Activated B cell treated with CpG ODN at 0.5 μM for 24 hours (primary cell): ENCODE measurements around the gene SUCO. TPM values are rescaled to one million over a fixed set of nuclear protein-coding genes. Genes with fewer than 3 reads are reported as not detected.
"Not testable (repeated sequence)": the region's sequence is repeated elsewhere in the genome, so short reads cannot be mapped to it uniquely, and the experiment has no call there.

ENCODE experiments used
- ATAC-seq: fragments of 200-7000 bp; cut with Tn5 transposase; one replicate; pipeline ENCODE4 v1.10.0; 2021; ENCODE audit warnings: low read depth, mild to moderate bottlenecking, moderate library complexity
- CTCF ChIA-PET: fragments of 350-600 bp; sonication (Branson Sonifier 250); formaldehyde crosslinking; loops from one replicate; lab custom pipeline; 2021; ENCODE audit warnings: antibody characterized with exemption; lab: Charles Lee
- POLR2A ChIA-PET: fragments of 350-600 bp; sonication (Branson Sonifier 250); formaldehyde crosslinking; loops from one replicate; lab custom pipeline; 2021; ENCODE audit warnings: antibody characterized with exemption; lab: Charles Lee
- DNase-seq: peaks from one replicate; pipeline ENCODE4 v3.0.0; 2022
- H3K27ac Mint-ChIP-seq: one replicate; pipeline ENCODE4 v1.8.0; 2020; ENCODE audit warnings: mixed read lengths
- H3K27me3 Mint-ChIP-seq: one replicate; pipeline ENCODE4 v1.8.0; 2021; ENCODE audit warnings: mixed read lengths
- H3K36me3 Mint-ChIP-seq: one replicate; pipeline ENCODE4 v1.8.0; 2021; ENCODE audit warnings: low read depth, mixed read lengths
- H3K4me1 Mint-ChIP-seq: one replicate; pipeline ENCODE4 v1.8.0; 2021; ENCODE audit warnings: mixed read lengths
- H3K4me3 Mint-ChIP-seq: one replicate; pipeline ENCODE4 v1.8.0; 2020; ENCODE audit warnings: mild to moderate bottlenecking, mixed read lengths
- H3K9me3 Mint-ChIP-seq: one replicate; pipeline ENCODE4 v1.8.0; 2020; ENCODE audit warnings: mixed read lengths
- intact Hi-C: fragments of 100-400 bp; cut with micrococcal nuclease; formaldehyde crosslinking; loops from one replicate; pipeline ENCODE4 v1.15.1; 2024
- total RNA-seq: library from RNA; stranded (reverse); gene quantifications from 2 replicates; pipeline ENCODE4 v1.2.3, GENCODE V29; 2022
- TF ChIP-seq, protein P1 (sequence below): fragments of 200-600 bp; IDR thresholded peaks from one replicate; pipeline ENCODE4 v1.8.0; 2022; ENCODE audit warnings: antibody characterized with exemption, mild to moderate bottlenecking

The SUCO gene
- total RNA-seq, 1 donor from 2014 or later, result 47.1 TPM

DNA sequence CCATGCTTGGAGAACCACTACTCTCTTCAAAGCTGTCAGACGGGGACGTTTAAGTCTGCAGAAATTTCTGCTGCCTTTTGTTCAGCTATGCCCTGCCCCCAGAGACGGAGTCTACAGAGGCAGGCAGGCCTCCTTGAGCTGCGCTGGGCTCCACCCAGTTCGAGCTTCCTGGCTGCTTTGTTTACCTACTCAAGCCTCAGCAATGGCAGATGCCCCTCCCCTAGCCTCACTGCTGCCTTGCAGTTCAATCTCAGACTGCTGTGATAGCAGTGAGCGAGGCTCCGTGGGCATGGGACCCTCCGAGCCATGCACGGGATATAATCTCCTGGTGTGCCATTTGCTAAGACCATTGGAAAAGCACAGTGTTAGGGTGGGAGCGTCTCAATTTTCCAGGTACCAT is 63.8 kb downstream of the SUCO start:
- H3K27ac Mint-ChIP-seq, H3K4me1 Mint-ChIP-seq, DNase-seq, intact Hi-C loops, POLR2A ChIA-PET, H3K4me3 Mint-ChIP-seq, H3K27me3 Mint-ChIP-seq, ATAC-seq, H3K9me3 Mint-ChIP-seq: not testable (repeated sequence)
- CTCF ChIA-PET, result interaction anchor here (0.6 kb wide), 1 partner anchor 1156 kb away, joined by 3 read pairs; no protein-coding TSS in a partner anchor
- peaks cover 84% of the 10 kb centered on the region for H3K36me3 Mint-ChIP-seq

DNA sequence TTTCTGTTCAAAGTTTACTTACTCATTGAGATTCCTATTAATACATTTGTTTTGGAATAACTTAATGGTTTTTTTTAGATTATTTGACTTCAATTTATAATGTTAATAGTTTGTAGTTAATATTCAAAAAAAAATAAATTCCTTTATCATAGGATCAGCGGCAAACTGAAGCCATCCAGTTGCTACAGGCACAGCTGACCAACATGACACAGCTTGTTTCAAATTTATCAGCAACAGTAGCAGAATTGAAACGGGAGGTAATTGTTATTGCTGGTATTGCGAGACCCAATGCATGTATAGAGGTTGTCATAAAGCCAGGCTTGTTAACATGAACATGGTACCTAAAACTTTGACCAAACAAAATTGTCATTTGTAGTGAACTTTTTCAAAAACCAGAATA is 67.0 kb downstream of the SUCO start:
- Mint-ChIP-seq H3K27ac (no peak overlapping the region), H3K36me3 (peaks cover 74% of the 10 kb centered on the region), H3K9me3 (no peaks in the 10 kb centered on the region), H3K27me3 (no peaks in the 10 kb centered on the region), H3K4me3 (no peak overlapping the region), H3K4me1 (no peaks in the 10 kb centered on the region)
- intact Hi-C loops, result no loop called here
- no peak for ATAC-seq
- DNase-seq, result no peak
- ChIA-PET CTCF (no interaction called here), POLR2A (no interaction called here)
- TF ChIP-seq, protein P1, sequence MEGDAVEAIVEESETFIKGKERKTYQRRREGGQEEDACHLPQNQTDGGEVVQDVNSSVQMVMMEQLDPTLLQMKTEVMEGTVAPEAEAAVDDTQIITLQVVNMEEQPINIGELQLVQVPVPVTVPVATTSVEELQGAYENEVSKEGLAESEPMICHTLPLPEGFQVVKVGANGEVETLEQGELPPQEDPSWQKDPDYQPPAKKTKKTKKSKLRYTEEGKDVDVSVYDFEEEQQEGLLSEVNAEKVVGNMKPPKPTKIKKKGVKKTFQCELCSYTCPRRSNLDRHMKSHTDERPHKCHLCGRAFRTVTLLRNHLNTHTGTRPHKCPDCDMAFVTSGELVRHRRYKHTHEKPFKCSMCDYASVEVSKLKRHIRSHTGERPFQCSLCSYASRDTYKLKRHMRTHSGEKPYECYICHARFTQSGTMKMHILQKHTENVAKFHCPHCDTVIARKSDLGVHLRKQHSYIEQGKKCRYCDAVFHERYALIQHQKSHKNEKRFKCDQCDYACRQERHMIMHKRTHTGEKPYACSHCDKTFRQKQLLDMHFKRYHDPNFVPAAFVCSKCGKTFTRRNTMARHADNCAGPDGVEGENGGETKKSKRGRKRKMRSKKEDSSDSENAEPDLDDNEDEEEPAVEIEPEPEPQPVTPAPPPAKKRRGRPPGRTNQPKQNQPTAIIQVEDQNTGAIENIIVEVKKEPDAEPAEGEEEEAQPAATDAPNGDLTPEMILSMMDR, result no peak

DNA sequence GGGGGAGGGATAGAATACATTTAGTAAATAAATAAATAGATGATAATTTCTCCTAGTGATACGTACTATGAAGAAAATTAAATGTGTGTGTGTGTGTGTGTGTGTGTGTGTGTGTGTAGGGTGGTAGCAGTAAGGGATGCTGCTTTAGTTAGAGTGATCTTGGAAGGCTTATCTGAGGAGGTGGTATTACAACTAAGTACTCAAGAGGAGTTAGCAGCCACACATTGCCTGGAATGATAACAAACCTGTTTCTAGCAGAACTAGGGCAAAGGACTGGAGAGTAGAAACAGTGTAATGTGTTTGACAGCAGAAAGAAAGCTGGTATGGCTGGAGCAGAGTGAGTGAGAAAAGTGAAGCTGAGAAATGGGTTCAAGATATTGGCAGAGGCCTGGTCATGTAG is 67.7 kb downstream of the SUCO start:
- no peaks in the 10 kb centered on the region for H3K9me3 Mint-ChIP-seq
- ATAC-seq (no peak), DNase-seq (no peak)
- H3K4me3 Mint-ChIP-seq, result no peak overlapping the region
- H3K36me3 Mint-ChIP-seq, result peaks cover 70% of the 10 kb centered on the region
- ChIA-PET POLR2A (no interaction called here), CTCF (no interaction called here)
- no peaks in the 10 kb centered on the region for H3K27me3 Mint-ChIP-seq
- TF ChIP-seq, protein P1, result no peak
- H3K27ac Mint-ChIP-seq, result no peak overlapping the region
- no peaks in the 10 kb centered on the region for H3K4me1 Mint-ChIP-seq
- intact Hi-C loops, result no loop called here

DNA sequence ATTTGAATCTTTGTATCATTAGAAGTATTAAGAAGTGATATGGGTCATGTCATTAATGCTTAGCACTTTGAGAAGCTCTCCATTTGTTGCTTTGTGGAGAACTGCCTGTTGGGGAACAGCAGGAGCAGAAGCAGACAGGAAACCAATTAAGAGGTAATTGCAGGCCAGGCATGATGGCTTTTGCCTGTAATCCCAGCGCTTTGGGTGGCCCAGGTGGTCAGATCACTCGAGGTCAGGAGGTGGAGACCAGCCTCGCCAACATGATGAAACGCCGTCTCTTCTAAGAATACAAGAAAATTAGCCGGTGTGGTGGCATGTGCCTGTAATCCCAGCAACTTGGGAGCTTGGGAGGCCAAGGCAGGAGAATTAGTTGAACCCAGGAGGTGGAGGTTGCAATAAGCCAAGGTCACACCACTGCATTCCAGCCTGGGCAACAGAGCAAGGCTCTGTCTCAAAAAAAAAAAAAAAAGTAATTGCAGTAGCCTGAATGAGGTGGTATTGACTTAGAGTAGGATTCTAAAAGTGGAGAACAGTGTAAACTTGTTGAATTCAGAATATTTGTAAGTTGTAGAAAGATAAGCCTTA is 68.2 kb downstream of the SUCO start:
- H3K9me3 Mint-ChIP-seq, result no peaks in the 10 kb centered on the region
- H3K4me3 Mint-ChIP-seq, result no peak overlapping the region
- DNase-seq (no peak), ATAC-seq (no peak)
- H3K27me3 Mint-ChIP-seq, result no peaks in the 10 kb centered on the region
- peaks cover 65% of the 10 kb centered on the region for H3K36me3 Mint-ChIP-seq
- no peak overlapping the region for H3K27ac Mint-ChIP-seq
- no peaks in the 10 kb centered on the region for H3K4me1 Mint-ChIP-seq
- CTCF ChIA-PET, result no interaction called here
- TF ChIP-seq, protein P1, result no peak
- intact Hi-C loops, result no loop called here
- POLR2A ChIA-PET, result no interaction called here

DNA sequence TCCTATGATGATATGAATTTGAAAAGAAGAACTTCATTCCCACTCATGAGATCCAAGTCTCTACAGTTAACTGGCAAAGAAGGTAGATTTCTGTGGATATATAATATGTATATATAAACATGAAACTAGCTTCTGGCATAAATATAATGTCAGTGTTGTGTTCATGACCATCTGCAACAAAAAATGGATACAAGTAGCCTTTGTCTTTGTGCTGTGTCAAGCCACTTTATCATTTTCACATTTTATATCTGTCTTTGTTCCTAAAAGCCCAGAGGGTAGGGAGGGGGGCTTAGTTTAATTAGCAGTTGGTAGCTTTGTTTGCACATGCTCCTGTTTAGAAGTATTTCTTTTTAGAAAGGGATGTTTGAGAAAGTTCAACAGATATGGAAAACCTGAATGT is 69.8 kb downstream of the SUCO start:
- no peak for ATAC-seq
- Mint-ChIP-seq H3K27me3 (no peaks in the 10 kb centered on the region), H3K36me3 (peaks cover 61% of the 10 kb centered on the region), H3K4me1 (no peaks in the 10 kb centered on the region), H3K9me3 (no peaks in the 10 kb centered on the region), H3K27ac (no peak overlapping the region), H3K4me3 (no peak overlapping the region)
- DNase-seq, result no peak
- CTCF ChIA-PET, result no interaction called here
- intact Hi-C loops, result no loop called here
- POLR2A ChIA-PET, result no interaction called here
- TF ChIP-seq, protein P1, result no peak

DNA sequence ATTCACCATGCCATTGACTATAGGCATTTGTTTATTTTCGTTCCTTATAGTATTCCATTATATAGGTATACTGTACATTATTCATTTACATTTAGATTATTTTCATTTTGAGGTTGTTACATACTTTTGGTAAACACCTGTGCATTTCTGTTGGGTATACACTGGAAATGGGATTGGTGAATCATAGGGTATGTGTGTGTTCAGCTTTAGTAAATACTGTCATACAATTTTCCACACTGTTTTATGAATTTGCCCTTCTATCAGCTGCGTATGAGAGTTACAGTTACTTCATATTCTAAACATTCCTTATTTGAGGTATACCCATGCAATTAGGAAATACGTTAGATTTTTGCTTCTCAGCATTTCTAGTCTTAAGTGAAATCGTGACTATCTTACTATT is 70.9 kb downstream of the SUCO start:
- intact Hi-C loops, result no loop called here
- H3K4me3 Mint-ChIP-seq, result no peak overlapping the region
- ATAC-seq (no peak), DNase-seq (no peak)
- H3K36me3 Mint-ChIP-seq, result peaks cover 58% of the 10 kb centered on the region
- POLR2A ChIA-PET, result interaction anchor here (1.0 kb wide), 1 partner anchor 1111 kb away, joined by 3 read pairs; the partner anchor contains the start of gene KLHL20
- no peaks in the 10 kb centered on the region for H3K4me1 Mint-ChIP-seq
- H3K27me3 Mint-ChIP-seq, result no peaks in the 10 kb centered on the region
- CTCF ChIA-PET, result no interaction called here
- TF ChIP-seq, protein P1, result no peak
- no peaks in the 10 kb centered on the region for H3K9me3 Mint-ChIP-seq
- H3K27ac Mint-ChIP-seq, result no peak overlapping the region
